Prostate gland (tissue), 2 donors: ENCODE measurements around the gene LPAR3.

Experiments used
- POLR2A ChIP-seq: fragments of 450-650 bp; IDR thresholded peaks from one replicate; pipeline ENCODE4 v1.6.1; 2016; ENCODE audit warnings: antibody characterized with exemption, mild to moderate bottlenecking
- POLR2AphosphoS5 ChIP-seq: sonication (generic); formaldehyde crosslinking; IDR thresholded peaks from one replicate; pipeline ENCODE4 v1.6.1; 2017; ENCODE audit warnings: antibody characterized with exemption
- TF ChIP-seq, protein P1 (sequence below), 4 experiments: fragments of 200-600 bp in 2 of 4; fragments of 450-650 bp in 2 of 4; sonication (generic) in 2 of 4; IDR thresholded peaks; 1 replicate in 3 of 4; 2 replicates in 1 of 4; pipeline ENCODE4 v1.5.1; 2016 to 2019; ENCODE audit warnings: antibody characterized with exemption in 4 of 4, mild to moderate bottlenecking in 2 of 4, moderate library complexity in 2 of 4

DNA sequence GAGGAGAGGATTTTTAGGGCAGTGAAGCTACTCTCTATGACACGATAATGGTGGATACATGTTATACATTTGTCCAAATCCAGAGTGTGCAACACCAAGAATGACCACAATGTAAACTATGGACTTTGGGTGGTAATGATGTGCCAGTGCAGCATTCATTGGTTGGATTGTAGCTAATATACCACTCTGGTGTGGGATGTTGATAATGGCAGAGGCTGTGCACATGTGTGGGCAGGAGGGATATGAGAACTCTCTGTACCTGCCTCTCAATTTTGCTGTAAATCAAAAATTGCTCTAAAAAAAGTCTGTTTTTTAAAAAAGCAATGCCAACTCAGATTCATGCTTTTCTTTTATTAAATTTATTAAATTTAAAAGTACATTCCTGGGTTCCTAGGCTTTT is 27.2 kb upstream of the LPAR3 start:
- TF ChIP-seq, protein P1, sequence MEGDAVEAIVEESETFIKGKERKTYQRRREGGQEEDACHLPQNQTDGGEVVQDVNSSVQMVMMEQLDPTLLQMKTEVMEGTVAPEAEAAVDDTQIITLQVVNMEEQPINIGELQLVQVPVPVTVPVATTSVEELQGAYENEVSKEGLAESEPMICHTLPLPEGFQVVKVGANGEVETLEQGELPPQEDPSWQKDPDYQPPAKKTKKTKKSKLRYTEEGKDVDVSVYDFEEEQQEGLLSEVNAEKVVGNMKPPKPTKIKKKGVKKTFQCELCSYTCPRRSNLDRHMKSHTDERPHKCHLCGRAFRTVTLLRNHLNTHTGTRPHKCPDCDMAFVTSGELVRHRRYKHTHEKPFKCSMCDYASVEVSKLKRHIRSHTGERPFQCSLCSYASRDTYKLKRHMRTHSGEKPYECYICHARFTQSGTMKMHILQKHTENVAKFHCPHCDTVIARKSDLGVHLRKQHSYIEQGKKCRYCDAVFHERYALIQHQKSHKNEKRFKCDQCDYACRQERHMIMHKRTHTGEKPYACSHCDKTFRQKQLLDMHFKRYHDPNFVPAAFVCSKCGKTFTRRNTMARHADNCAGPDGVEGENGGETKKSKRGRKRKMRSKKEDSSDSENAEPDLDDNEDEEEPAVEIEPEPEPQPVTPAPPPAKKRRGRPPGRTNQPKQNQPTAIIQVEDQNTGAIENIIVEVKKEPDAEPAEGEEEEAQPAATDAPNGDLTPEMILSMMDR (IDR thresholded peaks at IDR 0.05), result no peak
- TF ChIP-seq POLR2A (no peak), POLR2AphosphoS5 (no peak)
